OCI-LY7 (cell line): ENCODE results near the gene ASPM. TPM values are rescaled to one million over a fixed set of nuclear protein-coding genes. Genes with fewer than 3 reads are reported as not detected.
A peak's percentile ranks its signal among the peaks of the same experiment; 100 is the strongest.

ENCODE experiments used
- BruUV-seq: library from RNA; stranded (reverse); fragments of 400-500 nt; replicated peaks from 2 replicates; lab custom pipeline; 2021; lab: Mats Ljungman, UMichigan
- CTCF ChIA-PET: fragments of 300-600 bp; sonication (Branson Sonifier 250); formaldehyde crosslinking; loops from one replicate; lab custom pipeline; 2022; ENCODE audit warnings: antibody characterized with exemption; ENCODE audit not compliant: unreplicated experiment; lab: Charles Lee
- POLR2A ChIA-PET: fragments of 300-600 bp; sonication (Branson Sonifier 250); formaldehyde crosslinking; loops from one replicate; lab custom pipeline; 2022; ENCODE audit warnings: antibody characterized with exemption; lab: Charles Lee
- DNase-seq: peaks from one replicate; pipeline ENCODE4 v3.0.0-alpha.2; 2015; ENCODE audit warnings: low spot score
- H2AFZ ChIP-seq: fragments of 200-600 bp; sonication (generic), shearing (Covaris generic); 2 replicates; pipeline ENCODE4 v1.6.1; 2014; ENCODE audit warnings: mild to moderate bottlenecking, antibody characterized with exemption, low read length, moderate library complexity
- H3K27ac ChIP-seq: fragments of 200-600 bp; sonication (generic); 2 replicates; pipeline ENCODE4 v1.5.1; 2014; ENCODE audit warnings: mixed run types, low read depth, mild to moderate bottlenecking, moderate library complexity, low read length, inconsistent platforms; ENCODE audit not compliant: poor library complexity, severe bottlenecking
- H3K36me3 ChIP-seq: fragments of 200-600 bp; sonication (generic); 2 replicates; pipeline ENCODE4 v1.6.1; 2014; ENCODE audit warnings: mild to moderate bottlenecking, antibody characterized with exemption, low read length, moderate library complexity, mixed read lengths; ENCODE audit not compliant: insufficient read depth
- H3K4me1 ChIP-seq: fragments of 200-600 bp; sonication (generic); 2 replicates; pipeline ENCODE4 v1.5.1; 2014; ENCODE audit warnings: mild to moderate bottlenecking, low read length; ENCODE audit not compliant: insufficient read depth, poor library complexity, severe bottlenecking
- H3K4me2 ChIP-seq: fragments of 200-600 bp; sonication (generic); 2 replicates; pipeline ENCODE4 v1.6.1; 2014; ENCODE audit warnings: mild to moderate bottlenecking, low read length
- H3K4me3 ChIP-seq: fragments of 200-600 bp; sonication (generic); 2 replicates; pipeline ENCODE4 v1.5.1; 2014; ENCODE audit warnings: mild to moderate bottlenecking, low read depth, low read length; ENCODE audit not compliant: poor library complexity, severe bottlenecking
- H3K79me2 ChIP-seq: fragments of 200-600 bp; sonication (generic); 2 replicates; pipeline ENCODE4 v1.6.1; 2016; ENCODE audit warnings: low read depth, mild to moderate bottlenecking, low read length, moderate library complexity, mixed read lengths; ENCODE audit not compliant: insufficient read depth
- H3K9me2 ChIP-seq: fragments of 200-600 bp; sonication (generic); 2 replicates; pipeline ENCODE4 v1.6.1; 2016; ENCODE audit warnings: mild to moderate bottlenecking, low read length, mixed read lengths; ENCODE audit not compliant: insufficient read depth
- H3K9me3 ChIP-seq: fragments of 200-600 bp; sonication (generic); 2 replicates; pipeline ENCODE4 v1.6.1; 2014; ENCODE audit warnings: mild to moderate bottlenecking, mixed run types, low read length, mixed read lengths
- H4K20me1 ChIP-seq: fragments of 200-600 bp; sonication (generic); 2 replicates; pipeline ENCODE4 v1.6.1; 2014; ENCODE audit warnings: mild to moderate bottlenecking, antibody characterized with exemption, low read length, moderate library complexity, mixed read lengths; ENCODE audit not compliant: insufficient read depth
- EZH2phosphoT487 ChIP-seq: fragments of 200-600 bp; sonication (generic); IDR thresholded peaks from 2 replicates; pipeline ENCODE4 v1.6.1; 2018; ENCODE audit warnings: low read depth, borderline replicate concordance, mild to moderate bottlenecking, mixed run types, antibody characterized with exemption, low read length, moderate library complexity, mixed read lengths
- intact Hi-C: fragments of 100-400 bp; cut with micrococcal nuclease; formaldehyde crosslinking; loops from one replicate; pipeline ENCODE4 v1.10.0; 2022; ENCODE audit not compliant: unreplicated experiment
- total RNA-seq, 2 experiments: library from RNA; depleted of rRNA in 1 of 2; stranded (reverse); fragments of >200 nt in 1 of 2; shearing (Covaris generic) in 1 of 2; gene quantifications; 2 replicates each; pipeline ENCODE4 v1.2.3, GENCODE V29; 2014 to 2022
- TF ChIP-seq, protein P1 (sequence below): fragments of 200-600 bp; sonication (generic); conservative IDR thresholded peaks from 2 replicates; pipeline ENCODE4 v1.5.1; 2014; ENCODE audit warnings: mild to moderate bottlenecking, antibody characterized with exemption, low read length, moderate library complexity, mixed read lengths

Gene ASPM
- total RNA-seq, 2 experiments from 2014 or later: 76.8 to 88.6 TPM

DNA sequence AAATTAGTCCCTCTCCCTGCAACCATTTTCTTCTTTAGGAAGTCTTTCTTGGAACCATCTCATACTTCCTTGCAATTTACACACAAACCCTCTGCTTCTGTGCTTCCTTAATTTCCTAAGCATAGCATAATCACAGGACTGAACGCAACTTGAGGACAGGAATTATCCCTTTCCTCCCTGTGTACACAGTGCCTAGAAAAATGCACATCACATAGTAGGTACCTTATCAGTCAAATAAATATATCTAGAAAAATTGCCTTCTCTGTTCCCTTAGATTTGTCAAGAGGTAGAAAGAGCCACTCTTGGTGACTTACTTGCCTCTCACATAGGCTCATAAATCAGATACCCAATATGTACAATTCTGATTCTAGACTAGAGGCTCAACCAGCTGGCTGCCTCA lies 4.9 kb downstream of the ASPM start:
- H3K4me2 ChIP-seq: peak overlapping the region; percentile 54
- H3K27ac ChIP-seq: no peak overlapping the region
- no TSS peak for BruUV-seq
- no peaks in the 10 kb centered on the region for H3K9me2 ChIP-seq
- H3K4me1 ChIP-seq: peaks cover 42% of the 10 kb centered on the region
- intact Hi-C loops: loop anchor here (10.0 kb wide), 1 partner anchor 633 kb away; the partner anchor contains the start of gene DENND1B
- TF ChIP-seq, protein P1, sequence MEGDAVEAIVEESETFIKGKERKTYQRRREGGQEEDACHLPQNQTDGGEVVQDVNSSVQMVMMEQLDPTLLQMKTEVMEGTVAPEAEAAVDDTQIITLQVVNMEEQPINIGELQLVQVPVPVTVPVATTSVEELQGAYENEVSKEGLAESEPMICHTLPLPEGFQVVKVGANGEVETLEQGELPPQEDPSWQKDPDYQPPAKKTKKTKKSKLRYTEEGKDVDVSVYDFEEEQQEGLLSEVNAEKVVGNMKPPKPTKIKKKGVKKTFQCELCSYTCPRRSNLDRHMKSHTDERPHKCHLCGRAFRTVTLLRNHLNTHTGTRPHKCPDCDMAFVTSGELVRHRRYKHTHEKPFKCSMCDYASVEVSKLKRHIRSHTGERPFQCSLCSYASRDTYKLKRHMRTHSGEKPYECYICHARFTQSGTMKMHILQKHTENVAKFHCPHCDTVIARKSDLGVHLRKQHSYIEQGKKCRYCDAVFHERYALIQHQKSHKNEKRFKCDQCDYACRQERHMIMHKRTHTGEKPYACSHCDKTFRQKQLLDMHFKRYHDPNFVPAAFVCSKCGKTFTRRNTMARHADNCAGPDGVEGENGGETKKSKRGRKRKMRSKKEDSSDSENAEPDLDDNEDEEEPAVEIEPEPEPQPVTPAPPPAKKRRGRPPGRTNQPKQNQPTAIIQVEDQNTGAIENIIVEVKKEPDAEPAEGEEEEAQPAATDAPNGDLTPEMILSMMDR: no peak
- TF ChIP-seq EZH2phosphoT487: no peak
- peak overlapping the region; percentile 44 for H3K4me3 ChIP-seq
- no peak overlapping the region for H2AFZ ChIP-seq
- CTCF ChIA-PET: no interaction called here
- H3K36me3 ChIP-seq: peaks cover 84% of the 10 kb centered on the region
- peaks cover 17% of the 10 kb centered on the region for H4K20me1 ChIP-seq
- H3K9me3 ChIP-seq: no peaks in the 10 kb centered on the region
- H3K79me2 ChIP-seq: peaks cover 86% of the 10 kb centered on the region
- POLR2A ChIA-PET: interaction anchor here (0.6 to 1.0 kb wide), 2 partner anchors 10 to 20 kb away, joined by 3 to 6 read pairs; no protein-coding TSS in a partner anchor
- no peak for DNase-seq

DNA sequence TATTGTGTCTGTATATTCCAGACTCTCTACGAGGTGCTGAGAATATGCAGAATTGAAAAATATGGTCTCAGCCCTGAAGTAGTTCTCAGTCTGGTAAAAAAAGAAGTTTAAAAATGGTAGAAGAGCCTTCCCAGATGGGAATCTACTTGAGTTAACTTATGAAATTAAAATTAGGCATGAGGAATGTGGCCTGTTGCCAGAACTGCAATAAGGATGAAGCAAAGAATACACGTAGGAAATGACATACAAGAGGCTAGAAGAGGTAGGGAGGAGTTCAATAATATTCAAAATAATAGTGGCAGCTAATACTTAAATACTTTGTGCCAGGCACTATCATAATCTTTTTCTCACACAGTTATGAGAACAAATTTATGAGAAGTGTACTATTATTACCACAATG lies 6.3 kb downstream of the ASPM start:
- Histone ChIP-seq H2AFZ (no peak overlapping the region), H3K9me3 (no peaks in the 10 kb centered on the region), H3K9me2 (no peaks in the 10 kb centered on the region), H3K27ac (no peak overlapping the region), H3K79me2 (peaks cover 88% of the 10 kb centered on the region), H4K20me1 (peaks cover 14% of the 10 kb centered on the region), H3K4me1 (peaks cover 42% of the 10 kb centered on the region), H3K4me2 (peak overlapping the region; percentile 54), H3K4me3 (peak overlapping the region; percentile 44), H3K36me3 (peaks cover 95% of the 10 kb centered on the region)
- ChIA-PET CTCF (no interaction called here), POLR2A (no interaction called here)
- intact Hi-C loops: loop anchor here (10.0 kb wide), 1 partner anchor 635 kb away; the partner anchor contains the start of gene DENND1B
- DNase-seq: no peak
- no TSS peak for BruUV-seq
- TF ChIP-seq, protein P1: no peak
- TF ChIP-seq EZH2phosphoT487: no peak

DNA sequence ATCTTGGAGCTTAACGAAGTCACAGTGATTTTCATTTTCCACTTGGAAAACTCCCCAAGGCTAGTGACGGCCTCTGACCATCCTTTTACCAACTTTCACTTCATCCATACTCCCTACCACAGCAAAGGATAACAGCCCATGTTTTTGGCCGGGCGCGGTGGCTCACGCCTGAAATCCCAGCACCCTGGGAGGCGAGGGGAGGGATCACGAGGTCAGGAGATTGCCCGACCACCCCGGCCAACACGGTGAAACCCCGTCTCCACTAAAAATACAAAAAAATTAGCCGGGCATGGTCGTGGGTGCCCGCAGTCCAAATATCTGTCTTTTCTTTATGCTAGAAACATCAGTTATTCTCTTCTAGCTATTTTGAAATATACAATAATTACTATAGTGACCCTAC lies 7.3 kb downstream of the ASPM start:
- no peak overlapping the region for H3K4me3 ChIP-seq
- H3K4me2 ChIP-seq: no peak overlapping the region
- intact Hi-C loops: no loop called here
- BruUV-seq: no TSS peak
- no peak for TF ChIP-seq EZH2phosphoT487
- TF ChIP-seq, protein P1: no peak
- H3K4me1 ChIP-seq: peaks cover 41% of the 10 kb centered on the region
- peaks cover 87% of the 10 kb centered on the region for H3K79me2 ChIP-seq
- peaks cover 5% of the 10 kb centered on the region for H4K20me1 ChIP-seq
- no peak overlapping the region for H2AFZ ChIP-seq
- no peaks in the 10 kb centered on the region for H3K9me3 ChIP-seq
- CTCF ChIA-PET: no interaction called here
- H3K9me2 ChIP-seq: no peaks in the 10 kb centered on the region
- no peak for DNase-seq
- H3K36me3 ChIP-seq: peaks cover 94% of the 10 kb centered on the region
- POLR2A ChIA-PET: interaction anchor here (0.8 kb wide), 1 partner anchor 13 kb away, joined by 3 read pairs; no protein-coding TSS in a partner anchor
- H3K27ac ChIP-seq: no peak overlapping the region
